AG08396 (cell line): Measurements from ENCODE around the gene BZW2.

Experiments used
- DNase-seq: peaks from one replicate; pipeline ENCODE4 v3.0.0; 2012; ENCODE audit warnings: low spot score, mixed read lengths

The BZW2 gene

GRCh38 chr7:16753932-16754855 lies 108.2 kb downstream of the BZW2 start:
- DNase-seq: peak; percentile 31

- no peak for DNase-seq
These were observed 108.9 kb downstream of the BZW2 start for GRCh38 chr7:16754856-16755317.

- DNase-seq: peak; percentile 17
These were observed 109.4 kb downstream of the BZW2 start for GRCh38 chr7:16755397-16755796.
